Activated T-cell treated with anti-CD3 and anti-CD28 coated beads, Interleukin-2, amount 50 U/mL, for 24 hours (primary cell): ENCODE data around the gene HNRNPLL.
"Not testable (repeated sequence)": the region's sequence is repeated elsewhere in the genome, so short reads cannot be mapped to it uniquely, and the experiment has no call there.

Experiments
- DNase-seq: peaks from one replicate; pipeline ENCODE4 v3.0.0-alpha.2; 2020
- H3K27ac Mint-ChIP-seq: 2 replicates; pipeline ENCODE4 v1.8.0; 2020; ENCODE audit warnings: mild to moderate bottlenecking, mixed read lengths
- H3K27me3 Mint-ChIP-seq: 2 replicates; pipeline ENCODE4 v1.8.0; 2020; ENCODE audit warnings: mixed read lengths
- H3K36me3 Mint-ChIP-seq: 2 replicates; pipeline ENCODE4 v1.8.0; 2020; ENCODE audit warnings: low read depth, mixed read lengths
- H3K4me1 Mint-ChIP-seq: 2 replicates; pipeline ENCODE4 v1.8.0; 2020; ENCODE audit warnings: low read depth, mixed read lengths
- H3K4me3 Mint-ChIP-seq: 2 replicates; pipeline ENCODE4 v1.8.0; 2020; ENCODE audit warnings: mild to moderate bottlenecking, moderate library complexity, mixed read lengths
- H3K9me3 Mint-ChIP-seq: 2 replicates; pipeline ENCODE4 v1.8.0; 2020; ENCODE audit warnings: mixed read lengths

The HNRNPLL gene

GRCh38 chr2:38629684-38630083 is 27.0 kb upstream of the HNRNPLL start:
- H3K4me3 Mint-ChIP-seq: no peak overlapping the region
- no peak overlapping the region for H3K27ac Mint-ChIP-seq
- H3K4me1 Mint-ChIP-seq: peaks cover 31% of the 10 kb centered on the region
- no peaks in the 10 kb centered on the region for H3K9me3 Mint-ChIP-seq
- DNase-seq: no peak
- no peaks in the 10 kb centered on the region for H3K27me3 Mint-ChIP-seq
- no peaks in the 10 kb centered on the region for H3K36me3 Mint-ChIP-seq

- H3K27ac Mint-ChIP-seq: no peak overlapping the region
- no peaks in the 10 kb centered on the region for H3K27me3 Mint-ChIP-seq
- H3K4me3 Mint-ChIP-seq: no peak overlapping the region
- H3K36me3 Mint-ChIP-seq: no peaks in the 10 kb centered on the region
- no peaks in the 10 kb centered on the region for H3K9me3 Mint-ChIP-seq
- H3K4me1 Mint-ChIP-seq: peaks cover 19% of the 10 kb centered on the region
- no peak for DNase-seq
Observed at GRCh38 chr2:38627391-38627790, 24.7 kb upstream of the HNRNPLL start.

GRCh38 chr2:38626326-38627035 is 23.8 kb upstream of the HNRNPLL start:
- Mint-ChIP-seq H3K27me3 (no peaks in the 10 kb centered on the region), H3K9me3 (no peaks in the 10 kb centered on the region), H3K27ac (no peak overlapping the region), H3K36me3 (no peaks in the 10 kb centered on the region), H3K4me3 (no peak overlapping the region), H3K4me1 (peaks cover 19% of the 10 kb centered on the region)
- DNase-seq: no peak

- H3K36me3 Mint-ChIP-seq: no peaks in the 10 kb centered on the region
- no peaks in the 10 kb centered on the region for H3K27me3 Mint-ChIP-seq
- H3K9me3 Mint-ChIP-seq: no peaks in the 10 kb centered on the region
Observed at GRCh38 chr2:38622210-38622609, 19.5 kb upstream of the HNRNPLL start.

GRCh38 chr2:38621018-38621417 is 18.3 kb upstream of the HNRNPLL start:
- no peak for DNase-seq
- H3K27ac Mint-ChIP-seq: no peak overlapping the region
- peaks cover 21% of the 10 kb centered on the region for H3K4me1 Mint-ChIP-seq
- H3K36me3 Mint-ChIP-seq: no peaks in the 10 kb centered on the region
- no peaks in the 10 kb centered on the region for H3K9me3 Mint-ChIP-seq
- no peaks in the 10 kb centered on the region for H3K27me3 Mint-ChIP-seq
- no peak overlapping the region for H3K4me3 Mint-ChIP-seq

More at GRCh38 chr2:38622210-38622609, 19.5 kb upstream of the HNRNPLL start:
- Mint-ChIP-seq H3K4me1 (peaks cover 27% of the 10 kb centered on the region), H3K27ac (no peak overlapping the region), H3K4me3 (no peak overlapping the region)
- DNase-seq: no peak

GRCh38 chr2:38620282-38620977 is 17.7 kb upstream of the HNRNPLL start:
- H3K9me3 Mint-ChIP-seq: no peaks in the 10 kb centered on the region
- DNase-seq: no peak
- H3K4me3 Mint-ChIP-seq: no peak overlapping the region
- H3K36me3 Mint-ChIP-seq: no peaks in the 10 kb centered on the region
- no peak overlapping the region for H3K27ac Mint-ChIP-seq
- no peaks in the 10 kb centered on the region for H3K27me3 Mint-ChIP-seq
- peaks cover 22% of the 10 kb centered on the region for H3K4me1 Mint-ChIP-seq

- no peaks in the 10 kb centered on the region for H3K9me3 Mint-ChIP-seq
- no peak overlapping the region for H3K27ac Mint-ChIP-seq
- no peaks in the 10 kb centered on the region for H3K27me3 Mint-ChIP-seq
- H3K4me1 Mint-ChIP-seq: peaks cover 26% of the 10 kb centered on the region
- H3K4me3 Mint-ChIP-seq: no peak overlapping the region
- H3K36me3 Mint-ChIP-seq: no peaks in the 10 kb centered on the region
- DNase-seq: no peak
Observed at GRCh38 chr2:38619458-38620164, 16.9 kb upstream of the HNRNPLL start.

GRCh38 chr2:38617301-38617700 is 14.6 kb upstream of the HNRNPLL start:
- Mint-ChIP-seq H3K9me3 (no peaks in the 10 kb centered on the region), H3K36me3 (no peaks in the 10 kb centered on the region), H3K4me3 (no peak overlapping the region), H3K27me3 (no peaks in the 10 kb centered on the region), H3K4me1 (peaks cover 46% of the 10 kb centered on the region), H3K27ac (no peak overlapping the region)
- no peak for DNase-seq

- Mint-ChIP-seq H3K9me3 (no peaks in the 10 kb centered on the region), H3K36me3 (no peaks in the 10 kb centered on the region), H3K4me1 (peaks cover 63% of the 10 kb centered on the region), H3K27me3 (no peaks in the 10 kb centered on the region), H3K27ac (peak overlapping the region; percentile 75), H3K4me3 (no peak overlapping the region)
- DNase-seq: no peak
Observed at GRCh38 chr2:38615237-38615636, 12.5 kb upstream of the HNRNPLL start.

- no peak overlapping the region for H3K27ac Mint-ChIP-seq
Observed at GRCh38 chr2:38613849-38614213, 11.1 kb upstream of the HNRNPLL start.

GRCh38 chr2:38613126-38613848 is 10.6 kb upstream of the HNRNPLL start:
- H3K36me3 Mint-ChIP-seq: no peaks in the 10 kb centered on the region
- peaks cover 73% of the 10 kb centered on the region for H3K4me1 Mint-ChIP-seq
- H3K27ac Mint-ChIP-seq: no peak overlapping the region
- no peak for DNase-seq
- H3K4me3 Mint-ChIP-seq: no peak overlapping the region
- no peaks in the 10 kb centered on the region for H3K27me3 Mint-ChIP-seq
- peaks cover 2% of the 10 kb centered on the region for H3K9me3 Mint-ChIP-seq

More at GRCh38 chr2:38613849-38614213, 11.1 kb upstream of the HNRNPLL start:
- H3K27me3 Mint-ChIP-seq: no peaks in the 10 kb centered on the region
- H3K4me1 Mint-ChIP-seq: peaks cover 70% of the 10 kb centered on the region
- H3K4me3 Mint-ChIP-seq: no peak overlapping the region
- H3K9me3 Mint-ChIP-seq: peaks cover 2% of the 10 kb centered on the region
- H3K36me3 Mint-ChIP-seq: no peaks in the 10 kb centered on the region
- no peak for DNase-seq

- Mint-ChIP-seq H3K27me3 (no peaks in the 10 kb centered on the region), H3K4me1 (peaks cover 79% of the 10 kb centered on the region), H3K36me3 (no peaks in the 10 kb centered on the region), H3K27ac (peak overlapping the region; percentile 67), H3K9me3 (peaks cover 2% of the 10 kb centered on the region), H3K4me3 (no peak overlapping the region)
- DNase-seq: no peak
Observed at GRCh38 chr2:38610851-38611801, 8.4 kb upstream of the HNRNPLL start.

- H3K27me3 Mint-ChIP-seq, H3K9me3 Mint-ChIP-seq, H3K36me3 Mint-ChIP-seq, DNase-seq, H3K4me3 Mint-ChIP-seq: not testable (repeated sequence)
- peak overlapping the region; percentile 71 for H3K27ac Mint-ChIP-seq
- peaks cover 73% of the 10 kb centered on the region for H3K4me1 Mint-ChIP-seq
Observed at GRCh38 chr2:38609246-38609645, 6.5 kb upstream of the HNRNPLL start.
